Astrocyte (in vitro differentiated cells and primary cell): ENCODE results near the gene SERPINE2. TPM values are rescaled to one million over a fixed set of nuclear protein-coding genes. Genes with fewer than 3 reads are reported as not detected.

ENCODE experiments used
- DNase-seq: peaks from one replicate; pipeline ENCODE4 v3.0.0-alpha.2; 2010; ENCODE audit warnings: low read depth
- FAIRE-seq: peaks from 2 replicates; lab custom pipeline; 2011; peaks lifted over from hg19 to GRCh38; lab: Jason Lieb, UNC
- H2AFZ ChIP-seq: 2 replicates; pipeline ENCODE4 v1.6.0; 2012; ENCODE audit warnings: low read depth, low read length, inconsistent platforms
- H3K27ac ChIP-seq: 2 replicates; pipeline ENCODE4 v1.5.1; 2011; ENCODE audit warnings: low read depth, low read length, inconsistent platforms
- H3K27me3 ChIP-seq: 2 replicates; pipeline ENCODE4 v1.6.0; 2011; ENCODE audit warnings: low read length, inconsistent platforms; ENCODE audit not compliant: insufficient read depth
- H3K36me3 ChIP-seq: 2 replicates; pipeline ENCODE4 v1.5.1; 2011; ENCODE audit warnings: low read length, inconsistent platforms; ENCODE audit not compliant: insufficient read depth
- H3K4me1 ChIP-seq: 2 replicates; pipeline ENCODE4 v1.5.1; 2011; ENCODE audit warnings: low read length, inconsistent platforms; ENCODE audit not compliant: insufficient read depth
- H3K4me2 ChIP-seq: 2 replicates; pipeline ENCODE4 v1.6.0; 2012; ENCODE audit warnings: low read length, inconsistent platforms
- H3K4me3 ChIP-seq: 2 replicates; pipeline ENCODE4 v1.5.1; 2011; ENCODE audit warnings: low read depth, mild to moderate bottlenecking, low read length, inconsistent platforms; ENCODE audit not compliant: insufficient read depth
- H3K79me2 ChIP-seq: 2 replicates; pipeline ENCODE4 v1.6.0; 2012; ENCODE audit warnings: mild to moderate bottlenecking, low read length, inconsistent platforms; ENCODE audit not compliant: insufficient read depth
- H3K9ac ChIP-seq: 2 replicates; pipeline ENCODE4 v1.6.0; 2012; ENCODE audit warnings: mild to moderate bottlenecking, low read length, inconsistent platforms
- H3K9me3 ChIP-seq: 2 replicates; pipeline ENCODE4 v1.5.1; 2012; ENCODE audit warnings: low read depth, mild to moderate bottlenecking, low read length, inconsistent platforms; ENCODE audit not compliant: insufficient read depth
- H4K20me1 ChIP-seq: 2 replicates; pipeline ENCODE4 v1.6.0; 2012; ENCODE audit warnings: low read length, inconsistent platforms; ENCODE audit not compliant: insufficient read depth
- H3K27ac Mint-ChIP-seq: one replicate; pipeline ENCODE4 v1.8.0; 2021; ENCODE audit warnings: mild to moderate bottlenecking, mixed read lengths; ENCODE audit not compliant: unreplicated experiment
- H3K27me3 Mint-ChIP-seq: one replicate; pipeline ENCODE4 v1.8.0; 2021; ENCODE audit warnings: low read depth, mixed read lengths; ENCODE audit not compliant: unreplicated experiment
- H3K36me3 Mint-ChIP-seq: one replicate; pipeline ENCODE4 v1.8.0; 2021; ENCODE audit warnings: low read depth, mixed read lengths; ENCODE audit not compliant: unreplicated experiment
- H3K4me1 Mint-ChIP-seq: one replicate; pipeline ENCODE4 v1.8.0; 2021; ENCODE audit warnings: low read depth, mixed read lengths; ENCODE audit not compliant: unreplicated experiment
- H3K4me3 Mint-ChIP-seq: one replicate; pipeline ENCODE4 v1.8.0; 2021; ENCODE audit warnings: mild to moderate bottlenecking, moderate library complexity, mixed read lengths; ENCODE audit not compliant: unreplicated experiment
- H3K9me3 Mint-ChIP-seq: one replicate; pipeline ENCODE4 v1.8.0; 2021; ENCODE audit warnings: mild to moderate bottlenecking, mixed read lengths; ENCODE audit not compliant: unreplicated experiment
- CTCF ChIP-seq: IDR thresholded peaks from 2 replicates; pipeline ENCODE4 v1.5.1; 2011; ENCODE audit warnings: low read depth, mild to moderate bottlenecking, inconsistent platforms, low read length, moderate library complexity; ENCODE audit not compliant: insufficient read depth
- EZH2 ChIP-seq: IDR thresholded peaks from 2 replicates; pipeline ENCODE4 v1.6.1; 2012; ENCODE audit warnings: mild to moderate bottlenecking, low read length, inconsistent platforms; ENCODE audit not compliant: insufficient read depth
- total RNA-seq: library from RNA; stranded (reverse); gene quantifications from 2 replicates; pipeline ENCODE4 v1.2.1, GENCODE V29; 2021

Gene SERPINE2
- total RNA-seq, 1 donor from 2014 or later = 375 TPM

DNA sequence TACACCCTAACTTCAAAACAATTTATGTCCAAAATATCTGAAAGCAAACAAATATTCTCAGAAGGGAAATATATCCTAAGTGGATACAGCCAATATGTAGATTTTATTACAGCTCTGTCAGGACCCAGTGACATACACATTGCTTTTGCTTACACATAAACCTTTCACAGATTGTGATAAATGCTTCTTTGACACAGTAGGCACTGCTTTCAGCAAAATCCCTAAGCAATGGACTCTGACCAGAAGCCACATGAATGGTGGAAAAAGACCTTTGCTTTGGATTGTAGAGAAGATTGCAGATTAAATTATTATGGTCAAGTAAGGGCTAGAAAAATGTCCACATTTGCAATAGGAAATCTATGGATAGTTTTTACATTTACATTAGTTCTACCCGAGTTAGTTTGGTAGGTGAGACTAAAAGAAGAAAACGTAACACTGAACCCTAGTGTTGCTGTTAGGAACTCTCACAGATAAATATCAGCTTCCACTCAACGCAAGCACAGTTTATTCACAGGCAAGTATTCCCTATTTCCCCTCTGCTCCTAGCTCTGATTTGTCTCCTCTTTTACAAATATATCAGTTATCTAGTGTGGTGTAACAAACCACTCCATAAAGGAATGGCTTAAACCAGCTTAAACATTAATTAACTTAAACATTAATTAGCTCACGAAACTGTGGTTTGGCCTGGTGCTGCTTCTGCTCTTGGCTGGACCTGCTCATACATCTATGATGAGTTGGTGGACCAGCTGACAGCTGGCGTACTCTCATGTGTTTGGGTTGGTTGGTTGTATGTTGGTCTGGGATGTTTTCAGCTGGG is 23.6 kb upstream of the SERPINE2 start:
- FAIRE-seq (no peak), DNase-seq (no peak)
- H3K27ac Mint-ChIP-seq = no peak overlapping the region
- Histone ChIP-seq H3K4me3 (no peak overlapping the region), H4K20me1 (no peaks in the 10 kb centered on the region), H3K36me3 (no peaks in the 10 kb centered on the region), H3K79me2 (no peaks in the 10 kb centered on the region), H2AFZ (no peak overlapping the region), H3K4me1 (no peaks in the 10 kb centered on the region), H3K9ac (no peak overlapping the region), H3K27ac (no peak overlapping the region), H3K4me2 (no peak overlapping the region), H3K27me3 (no peaks in the 10 kb centered on the region), H3K9me3 (no peaks in the 10 kb centered on the region)
- peaks cover 6% of the 10 kb centered on the region for H3K27me3 Mint-ChIP-seq
- H3K36me3 Mint-ChIP-seq = no peaks in the 10 kb centered on the region
- TF ChIP-seq EZH2 = no peak
- TF ChIP-seq CTCF = no peak
- no peak overlapping the region for H3K4me3 Mint-ChIP-seq
- peaks cover 5% of the 10 kb centered on the region for H3K9me3 Mint-ChIP-seq
- no peaks in the 10 kb centered on the region for H3K4me1 Mint-ChIP-seq

GRCh38 chr2:224060783-224061482 is 21.8 kb upstream of the SERPINE2 start:
- TF ChIP-seq EZH2 (no peak), CTCF (no peak)
- H3K4me2 ChIP-seq = no peak overlapping the region

More at GRCh38 chr2:224060783-224061482, 21.8 kb upstream of the SERPINE2 start:
- H3K9me3 Mint-ChIP-seq = peaks cover 11% of the 10 kb centered on the region
- no peak overlapping the region for H3K27ac ChIP-seq
- no peaks in the 10 kb centered on the region for H3K27me3 ChIP-seq
- H2AFZ ChIP-seq = no peak overlapping the region
- no peak for FAIRE-seq
- peaks cover 2% of the 10 kb centered on the region for H3K36me3 Mint-ChIP-seq
- H3K4me1 Mint-ChIP-seq = no peaks in the 10 kb centered on the region
- no peak overlapping the region for H3K4me3 ChIP-seq
- no peaks in the 10 kb centered on the region for H3K9me3 ChIP-seq
- no peak overlapping the region for H3K4me3 Mint-ChIP-seq
- peaks cover 4% of the 10 kb centered on the region for H3K27me3 Mint-ChIP-seq
- H3K9ac ChIP-seq = no peak overlapping the region
- H3K36me3 ChIP-seq = no peaks in the 10 kb centered on the region
- no peak for DNase-seq
- H4K20me1 ChIP-seq = no peaks in the 10 kb centered on the region
- no peaks in the 10 kb centered on the region for H3K79me2 ChIP-seq
- no peaks in the 10 kb centered on the region for H3K4me1 ChIP-seq
- no peak overlapping the region for H3K27ac Mint-ChIP-seq
